Lower leg skin (tissue), 3 donors: ENCODE measurements around the gene MBOAT7.

Source experiments
- CTCF ChIP-seq, 3 donors: fragments of 450-650 bp; IDR thresholded peaks; one replicate each; pipeline ENCODE4 v1.5.1; 2016; ENCODE audit warnings: antibody characterized with exemption in 3 of 3, mild to moderate bottlenecking in 3 of 3, moderate library complexity in 2 of 3
- POLR2A ChIP-seq, 2 donors: fragments of 450-650 bp; IDR thresholded peaks; one replicate each; pipeline ENCODE4 v1.6.1; 2016 to 2017; ENCODE audit warnings: antibody characterized with exemption in 2 of 2, mild to moderate bottlenecking in 1 of 2, moderate library complexity in 1 of 2

GRCh38 chr19:54127688-54128440, 61.5 kb downstream of the MBOAT7 start:
- no peak for TF ChIP-seq CTCF (IDR thresholded peaks at IDR 0.05)
- TF ChIP-seq POLR2A (IDR thresholded peaks at IDR 0.05) = no peak
